ENCODE data around the gene SPATS1.

DNA sequence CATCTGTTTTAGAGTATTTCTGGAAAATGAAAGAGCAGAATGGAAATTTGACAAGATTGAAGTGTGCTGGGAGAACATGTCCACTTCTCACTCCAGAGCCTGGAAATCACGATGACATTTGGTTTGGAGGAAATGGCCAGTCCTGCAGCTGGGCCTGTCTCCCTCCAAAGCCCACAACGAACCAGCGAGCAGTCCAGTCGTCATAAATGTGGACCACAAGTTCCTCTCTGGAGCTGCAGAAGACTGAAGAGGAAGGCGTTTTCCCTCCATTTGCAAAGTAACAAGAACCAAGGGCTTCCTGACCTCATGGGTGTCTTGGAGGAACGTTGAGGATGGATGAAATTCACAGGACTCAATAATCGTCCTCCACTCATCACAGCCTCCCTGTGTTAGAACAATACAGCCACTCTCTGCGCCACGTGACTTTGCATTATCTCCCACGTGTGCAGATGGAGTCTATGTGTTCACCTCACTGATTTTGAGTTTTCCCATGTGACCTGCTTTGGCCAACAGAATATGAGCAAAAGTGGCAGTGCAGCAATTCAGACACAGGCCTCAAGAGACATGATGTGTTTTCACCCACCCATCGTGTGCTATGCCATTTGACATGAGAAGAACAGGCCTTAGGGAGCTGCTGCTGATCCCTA lies 9.1 kb upstream of the SPATS1 start:
- TF ChIP-seq, protein P1, sequence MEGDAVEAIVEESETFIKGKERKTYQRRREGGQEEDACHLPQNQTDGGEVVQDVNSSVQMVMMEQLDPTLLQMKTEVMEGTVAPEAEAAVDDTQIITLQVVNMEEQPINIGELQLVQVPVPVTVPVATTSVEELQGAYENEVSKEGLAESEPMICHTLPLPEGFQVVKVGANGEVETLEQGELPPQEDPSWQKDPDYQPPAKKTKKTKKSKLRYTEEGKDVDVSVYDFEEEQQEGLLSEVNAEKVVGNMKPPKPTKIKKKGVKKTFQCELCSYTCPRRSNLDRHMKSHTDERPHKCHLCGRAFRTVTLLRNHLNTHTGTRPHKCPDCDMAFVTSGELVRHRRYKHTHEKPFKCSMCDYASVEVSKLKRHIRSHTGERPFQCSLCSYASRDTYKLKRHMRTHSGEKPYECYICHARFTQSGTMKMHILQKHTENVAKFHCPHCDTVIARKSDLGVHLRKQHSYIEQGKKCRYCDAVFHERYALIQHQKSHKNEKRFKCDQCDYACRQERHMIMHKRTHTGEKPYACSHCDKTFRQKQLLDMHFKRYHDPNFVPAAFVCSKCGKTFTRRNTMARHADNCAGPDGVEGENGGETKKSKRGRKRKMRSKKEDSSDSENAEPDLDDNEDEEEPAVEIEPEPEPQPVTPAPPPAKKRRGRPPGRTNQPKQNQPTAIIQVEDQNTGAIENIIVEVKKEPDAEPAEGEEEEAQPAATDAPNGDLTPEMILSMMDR (IDR thresholded peaks at IDR 0.05): no peak
- TF ChIP-seq POLR2A (IDR thresholded peaks at IDR 0.05): no peak
